Breast epithelium (tissue), 4 donors: ENCODE measurements around the gene RALGPS1. TPM values are rescaled to one million over a fixed set of nuclear protein-coding genes. Genes with fewer than 3 reads are reported as not detected.
A peak's percentile ranks its signal among the peaks of the same experiment; 100 is the strongest.

Experiments
- DNase-seq, 2 donors: peaks; one replicate each; pipeline ENCODE4 v3.0.0-alpha.2; 2019; ENCODE audit warnings: low spot score in 2 of 2
- H3K27ac ChIP-seq, 2 donors: fragments of 200-600 bp; sonication (generic) in 1 of 2; one replicate each; pipeline ENCODE4 v1.5.1; 2016 to 2019; ENCODE audit warnings: mild to moderate bottlenecking in 1 of 2
- H3K27me3 ChIP-seq, 2 donors: fragments of 200-600 bp; sonication (generic) in 1 of 2; one replicate each; pipeline versions ENCODE4 v1.5.1 to v1.6.0; 2017 to 2019; ENCODE audit warnings: control low read depth in 1 of 2, mild to moderate bottlenecking in 1 of 2
- H3K36me3 ChIP-seq: fragments of 200-600 bp; one replicate; pipeline ENCODE4 v1.5.1; 2019
- H3K4me1 ChIP-seq, 2 donors: fragments of 200-600 bp; sonication (generic); one replicate each; pipeline ENCODE4 v1.5.1; 2016 to 2019; ENCODE audit warnings: control low read depth in 1 of 2
- H3K4me3 ChIP-seq, 3 donors: fragments of 200-600 bp; sonication (generic); 1 replicate in 2 of 3; 2 replicates in 1 of 3; pipeline ENCODE4 v1.5.1; 2016 to 2019; ENCODE audit warnings: mild to moderate bottlenecking in 3 of 3, moderate library complexity in 2 of 3
- H3K9me3 ChIP-seq, 2 donors: fragments of 200-600 bp; sonication (generic) in 1 of 2; one replicate each; pipeline ENCODE4 v1.5.1; 2016 to 2019; ENCODE audit warnings: control low read depth in 1 of 2
- CTCF ChIP-seq, 3 donors: fragments of 450-650 bp; IDR thresholded peaks; one replicate each; pipeline ENCODE4 v1.5.1; 2016 to 2017; ENCODE audit warnings: antibody characterized with exemption in 3 of 3, mild to moderate bottlenecking in 3 of 3, moderate library complexity in 3 of 3
- POLR2A ChIP-seq: fragments of 450-650 bp; IDR thresholded peaks from one replicate; pipeline ENCODE4 v1.6.1; 2016; ENCODE audit warnings: antibody characterized with exemption, mild to moderate bottlenecking, moderate library complexity
- POLR2AphosphoS5 ChIP-seq, 3 donors: sonication (generic); formaldehyde crosslinking; IDR thresholded peaks; one replicate each; pipeline ENCODE4 v1.6.1; 2017; ENCODE audit warnings: antibody characterized with exemption in 3 of 3
- intact Hi-C: fragments of 100-400 bp; cut with DNase I; formaldehyde crosslinking; loops from one replicate; pipeline ENCODE4 v1.15.1; 2023; ENCODE audit warnings: low total_unique reads
- total RNA-seq, 3 donors: library from RNA; depleted of rRNA; stranded (reverse); fragments of >200 nt; gene quantifications; one replicate each; pipeline ENCODE4 v1.1.0, GENCODE V29; 2016

Gene RALGPS1
- total RNA-seq, 3 donors from 2014 or later, result 5.8 to 30.7 (median 15.1) TPM

DNA sequence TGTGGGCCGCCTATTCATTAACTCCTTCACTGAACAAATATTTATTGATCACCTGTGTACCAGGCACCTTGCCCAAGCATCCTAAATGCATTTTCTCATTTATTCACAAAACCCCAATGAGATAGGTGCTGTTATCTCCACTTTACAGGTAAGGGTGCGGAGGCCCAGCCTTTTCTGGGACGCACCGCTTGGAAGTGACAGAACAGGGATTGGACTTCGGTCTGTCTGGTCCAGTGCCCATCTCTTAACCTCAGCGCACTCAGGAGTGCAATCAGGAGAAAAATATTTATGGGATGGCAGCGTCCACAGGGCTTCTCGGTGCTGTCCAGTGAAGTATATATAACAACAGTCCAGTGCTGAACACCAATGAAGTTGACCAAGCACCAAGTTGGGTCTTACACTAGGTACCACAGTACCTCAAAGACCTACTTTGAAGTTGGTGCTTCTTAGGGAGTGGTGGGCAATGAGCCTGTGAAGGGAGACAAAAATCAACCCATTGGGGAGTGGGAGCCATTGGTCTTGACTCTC, 331.1 kb downstream of the RALGPS1 start:
- H3K4me1 ChIP-seq, result no peaks in the 10 kb centered on the region
- no peak for DNase-seq
- H3K9me3 ChIP-seq, result no peaks in the 10 kb centered on the region
- no peak overlapping the region for H3K27ac ChIP-seq
- no peaks in the 10 kb centered on the region for H3K27me3 ChIP-seq
- intact Hi-C loops, result no loop called here
- peak overlapping the region; percentile 56 to 69 (median 63) for H3K4me3 ChIP-seq
- TF ChIP-seq POLR2A, result no peak
- no peak for TF ChIP-seq POLR2AphosphoS5 (IDR thresholded peaks at IDR 0.05)
- no peak for TF ChIP-seq CTCF (IDR thresholded peaks at IDR 0.05)
- no peaks in the 10 kb centered on the region for H3K36me3 ChIP-seq

DNA sequence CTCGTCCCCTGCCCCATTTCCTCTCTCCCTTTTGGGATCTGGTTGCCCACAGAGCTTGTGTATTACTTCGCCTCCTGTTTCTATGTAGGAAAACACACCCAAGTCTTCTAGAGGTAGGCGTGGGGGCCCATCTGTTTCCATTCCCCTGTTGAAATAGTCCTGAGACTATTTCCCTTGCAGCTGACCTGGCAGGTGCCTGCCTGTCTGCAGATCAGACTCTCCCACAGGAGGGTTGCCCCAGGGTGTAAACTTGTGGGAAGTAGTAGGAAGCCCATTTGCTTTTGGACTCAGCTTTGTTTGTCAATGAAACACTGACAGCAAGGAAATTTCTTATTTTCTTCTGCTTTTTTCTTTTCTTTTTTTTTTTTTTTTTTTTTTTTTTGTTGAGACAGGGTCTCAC, 333.7 kb downstream of the RALGPS1 start:
- Histone ChIP-seq H3K4me3 (no peak overlapping the region), H3K27me3 (no peaks in the 10 kb centered on the region), H3K27ac (no peak overlapping the region), H3K36me3 (no peaks in the 10 kb centered on the region), H3K4me1 (no peaks in the 10 kb centered on the region), H3K9me3 (no peaks in the 10 kb centered on the region)
- intact Hi-C loops, result no loop called here
- TF ChIP-seq POLR2A (no peak), CTCF (IDR thresholded peaks at IDR 0.05) (no peak), POLR2AphosphoS5 (IDR thresholded peaks at IDR 0.05) (no peak)
- DNase-seq, result no peak

DNA sequence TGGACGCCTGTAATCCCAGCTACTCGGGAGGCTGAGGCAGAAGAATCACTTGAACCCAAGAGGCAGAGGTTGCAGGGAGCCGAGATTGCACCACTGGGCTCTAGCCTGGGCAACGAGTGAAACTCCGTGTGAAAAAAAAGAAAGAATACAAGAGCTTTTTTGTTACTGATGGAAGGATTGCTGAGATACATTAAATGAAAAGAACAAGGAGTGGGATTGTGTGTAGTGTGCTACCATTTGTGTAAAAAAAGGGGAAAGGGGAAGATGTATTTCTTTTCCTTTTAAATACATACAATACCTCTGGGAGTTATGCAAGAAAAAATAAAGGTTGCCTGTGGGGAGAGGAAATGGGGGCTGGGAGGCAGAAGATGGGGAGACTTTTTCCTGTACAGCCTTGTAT, 335.3 kb downstream of the RALGPS1 start:
- Histone ChIP-seq H3K27ac (no peak overlapping the region), H3K27me3 (no peaks in the 10 kb centered on the region), H3K4me3 (no peak overlapping the region), H3K4me1 (no peaks in the 10 kb centered on the region), H3K9me3 (no peaks in the 10 kb centered on the region), H3K36me3 (no peaks in the 10 kb centered on the region)
- DNase-seq, result no peak
- TF ChIP-seq POLR2A (no peak), CTCF (IDR thresholded peaks at IDR 0.05) (no peak), POLR2AphosphoS5 (IDR thresholded peaks at IDR 0.05) (no peak)
- intact Hi-C loops, result no loop called here

DNA sequence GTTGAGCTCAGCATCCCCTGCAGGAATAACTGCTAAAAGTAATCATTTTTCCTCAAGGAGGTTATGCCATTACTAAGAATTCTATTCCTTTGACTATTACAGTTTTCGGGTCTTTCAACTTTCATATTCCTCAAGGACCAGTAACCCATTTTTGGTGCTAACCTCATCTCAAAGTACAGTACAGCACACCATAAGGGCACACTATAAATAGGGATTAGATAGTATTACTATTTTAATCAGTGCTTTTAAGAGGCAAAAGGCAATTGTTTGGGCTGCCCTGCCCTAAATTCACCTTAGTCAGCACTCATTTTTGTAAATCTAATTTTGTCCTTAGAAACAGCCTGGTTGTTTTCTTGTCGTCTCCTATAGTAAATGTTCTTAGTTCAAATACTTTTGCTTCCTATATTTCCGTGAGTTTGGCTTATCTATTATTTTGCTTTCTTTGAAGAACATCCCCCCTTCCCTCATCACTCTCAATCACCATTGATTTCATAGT, 336.4 kb downstream of the RALGPS1 start:
- intact Hi-C loops, result no loop called here
- TF ChIP-seq POLR2A, result no peak
- TF ChIP-seq CTCF (IDR thresholded peaks at IDR 0.05), result no peak
- no peak for TF ChIP-seq POLR2AphosphoS5 (IDR thresholded peaks at IDR 0.05)
- no peak for DNase-seq
- H3K9me3 ChIP-seq, result no peaks in the 10 kb centered on the region
- H3K36me3 ChIP-seq, result no peaks in the 10 kb centered on the region
- H3K4me1 ChIP-seq, result no peaks in the 10 kb centered on the region
- H3K27me3 ChIP-seq, result no peaks in the 10 kb centered on the region
- no peak overlapping the region for H3K27ac ChIP-seq
- no peak overlapping the region for H3K4me3 ChIP-seq

- intact Hi-C loops, result no loop called here
- DNase-seq, result no peak
- no peaks in the 10 kb centered on the region for H3K36me3 ChIP-seq
- H3K4me1 ChIP-seq, result no peaks in the 10 kb centered on the region
- no peaks in the 10 kb centered on the region for H3K9me3 ChIP-seq
- no peaks in the 10 kb centered on the region for H3K27me3 ChIP-seq
- H3K4me3 ChIP-seq, result no peak overlapping the region
- H3K27ac ChIP-seq, result no peak overlapping the region
- TF ChIP-seq CTCF (IDR thresholded peaks at IDR 0.05) (no peak), POLR2AphosphoS5 (IDR thresholded peaks at IDR 0.05) (no peak), POLR2A (no peak)
Observed at GRCh38 chr9:127252410-127253318, 338.1 kb downstream of the RALGPS1 start.
